Stimulated activated naive B cell treated with anti-CD40 and anti-IgM and Interleukin-4, amounts not matched to agents 10 μg/mL and 1 μg/mL and 100 μg/mL, for 72 hours (primary cell): Measurements from ENCODE around the gene GYS1.
"Not testable (repeated sequence)": the region's sequence is repeated elsewhere in the genome, so short reads cannot be mapped to it uniquely, and the experiment has no call there.

Experiments used
- ATAC-seq, 2 donors: fragments of 150-1000 bp; cut with Tn5 transposase; replicated peaks; 2 replicates each; pipeline ENCODE4 v1.10.0; 2021; ENCODE audit warnings: moderate library complexity in 1 of 2
- DNase-seq: peaks from one replicate; pipeline ENCODE4 v3.0.0; 2021
- H3K27ac Mint-ChIP-seq: one replicate; pipeline ENCODE4 v1.8.0; 2022; ENCODE audit warnings: mild to moderate bottlenecking, mixed read lengths
- H3K27me3 Mint-ChIP-seq, 2 donors: one replicate each; pipeline ENCODE4 v1.8.0; 2022; ENCODE audit warnings: mixed read lengths in 2 of 2
- H3K36me3 Mint-ChIP-seq, 2 donors: one replicate each; pipeline ENCODE4 v1.8.0; 2022; ENCODE audit warnings: mixed read lengths in 2 of 2, mild to moderate bottlenecking in 1 of 2
- H3K4me1 Mint-ChIP-seq, 2 donors: one replicate each; pipeline ENCODE4 v1.8.0; 2022; ENCODE audit warnings: mixed read lengths in 2 of 2, mild to moderate bottlenecking in 1 of 2
- H3K4me3 Mint-ChIP-seq, 2 donors: one replicate each; pipeline ENCODE4 v1.8.0; 2022; ENCODE audit warnings: mild to moderate bottlenecking in 2 of 2, mixed read lengths in 2 of 2, moderate library complexity in 1 of 2
- H3K9me3 Mint-ChIP-seq, 2 donors: one replicate each; pipeline ENCODE4 v1.8.0; 2022; ENCODE audit warnings: mixed read lengths in 2 of 2, mild to moderate bottlenecking in 1 of 2

GYS1 gene

DNA sequence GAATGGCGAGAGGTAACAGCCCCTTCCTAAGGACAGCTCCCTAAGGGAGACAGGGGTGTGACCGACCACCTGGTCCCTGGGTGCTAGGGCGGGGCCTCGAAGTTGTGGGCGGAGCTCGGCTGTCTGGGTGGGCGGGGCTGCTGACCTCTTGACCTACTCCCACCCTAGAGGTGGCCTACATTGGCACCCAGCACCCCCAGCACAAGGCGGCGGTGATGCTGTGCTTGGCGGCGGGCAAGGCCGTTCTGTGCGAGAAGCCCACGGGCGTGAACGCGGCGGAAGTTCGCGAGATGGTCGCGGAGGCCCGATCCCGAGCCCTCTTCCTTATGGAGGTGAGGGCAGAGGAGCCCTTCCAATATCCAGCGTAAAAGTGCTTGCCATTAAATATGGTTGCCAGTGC, 57.2 kb downstream of the GYS1 start:
- Mint-ChIP-seq H3K9me3 (no peaks in the 10 kb centered on the region), H3K4me1 (peaks cover 6 to 18% of the 10 kb centered on the region in 2 donors), H3K36me3 (no peaks in the 10 kb centered on the region), H3K27me3 (peaks cover 11 to 34% of the 10 kb centered on the region in 2 donors), H3K27ac (no peak overlapping the region), H3K4me3 (no peak overlapping the region)
- DNase-seq, result no peak
- no peak for ATAC-seq

- H3K36me3 Mint-ChIP-seq, result no peaks in the 10 kb centered on the region
- ATAC-seq (no peak), DNase-seq (no peak)
- peaks cover 6 to 18% of the 10 kb centered on the region in 2 donors for H3K4me1 Mint-ChIP-seq
- H3K4me3 Mint-ChIP-seq, result peak overlapping the region in 1 of 2 donors; percentile 51
- peaks cover 11 to 34% of the 10 kb centered on the region in 2 donors for H3K27me3 Mint-ChIP-seq
- no peak overlapping the region for H3K27ac Mint-ChIP-seq
- no peaks in the 10 kb centered on the region for H3K9me3 Mint-ChIP-seq
Measured at GRCh38 chr19:48934837-48935236, 58.3 kb downstream of the GYS1 start.

- H3K27ac Mint-ChIP-seq, result peak within 1 kb of the TSS; percentile 47
- peak within 1 kb of the TSS; percentile 83 to 84 for H3K4me3 Mint-ChIP-seq
Measured at GRCh38 chr19:48933382-48933932, 59.7 kb downstream of the GYS1 start, which contains the start of gene DHDH. DHDH (plus strand) TSS chr19:48933699; CDS start chr19:48933722, 23 bp downstream.

GRCh38 chr19:48928164-48929025, 64.7 kb downstream of the GYS1 start:
- ATAC-seq (no peak), DNase-seq (no peak)
- Mint-ChIP-seq H3K36me3 (peaks cover 2% of the 10 kb centered on the region in 2 donors), H3K4me1 (peaks cover 3 to 6% of the 10 kb centered on the region in 2 donors), H3K27me3 (peaks cover 0 to 8% of the 10 kb centered on the region in 2 donors), H3K4me3 (no peak overlapping the region), H3K27ac (no peak overlapping the region), H3K9me3 (no peaks in the 10 kb centered on the region)

More at GRCh38 chr19:48933382-48933932, 59.7 kb downstream of the GYS1 start, which contains the start of gene DHDH:
- Mint-ChIP-seq H3K27me3 (peaks cover 11 to 24% of the 10 kb centered on the region in 2 donors), H3K36me3 (no peaks in the 10 kb centered on the region), H3K4me1 (peaks cover 6 to 18% of the 10 kb centered on the region in 2 donors), H3K9me3 (no peaks in the 10 kb centered on the region)
- DNase-seq (peak; percentile 64), ATAC-seq (peak; percentile 88 to 90)

DNA sequence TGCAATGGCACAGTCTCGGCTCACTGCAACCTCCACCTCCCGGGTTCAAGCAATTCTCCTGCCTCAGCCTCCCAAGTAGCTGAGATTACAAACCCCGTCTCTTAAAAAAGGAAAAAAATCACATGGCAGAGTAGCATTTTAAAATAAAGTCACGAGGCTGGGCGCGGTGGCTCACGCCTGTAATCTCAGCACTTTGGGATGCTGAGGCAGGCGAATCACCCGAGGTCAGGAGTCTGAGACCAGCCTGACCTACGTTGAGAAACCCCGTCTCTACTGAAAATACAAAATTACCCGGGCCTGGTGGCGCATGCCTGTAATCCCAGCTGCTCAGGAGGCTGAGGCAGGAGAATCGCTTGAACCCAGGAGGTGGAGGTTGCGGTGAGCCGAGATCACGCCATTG, 65.4 kb downstream of the GYS1 start:
- H3K4me3 Mint-ChIP-seq, H3K9me3 Mint-ChIP-seq, H3K27me3 Mint-ChIP-seq, H3K27ac Mint-ChIP-seq, DNase-seq, H3K4me1 Mint-ChIP-seq, ATAC-seq, H3K36me3 Mint-ChIP-seq: not testable (repeated sequence)

GRCh38 chr19:48926909-48927308, 66.2 kb downstream of the GYS1 start:
- peaks cover 0 to 4% of the 10 kb centered on the region in 2 donors for H3K27me3 Mint-ChIP-seq
- peaks cover 0 to 3% of the 10 kb centered on the region in 2 donors for H3K4me1 Mint-ChIP-seq
- ATAC-seq (peak in 1 of 2 donors; percentile 33), DNase-seq (no peak)
- no peak overlapping the region for H3K4me3 Mint-ChIP-seq
- H3K27ac Mint-ChIP-seq, result no peak overlapping the region
- peaks cover 9 to 12% of the 10 kb centered on the region in 2 donors for H3K36me3 Mint-ChIP-seq
- H3K9me3 Mint-ChIP-seq, result no peaks in the 10 kb centered on the region

- H3K27me3 Mint-ChIP-seq, H3K4me1 Mint-ChIP-seq, H3K27ac Mint-ChIP-seq, H3K9me3 Mint-ChIP-seq, ATAC-seq, DNase-seq, H3K4me3 Mint-ChIP-seq: not testable (repeated sequence)
- H3K36me3 Mint-ChIP-seq, result peaks cover 13 to 19% of the 10 kb centered on the region in 2 donors
Measured at GRCh38 chr19:48925890-48926289, 67.2 kb downstream of the GYS1 start.

DNA sequence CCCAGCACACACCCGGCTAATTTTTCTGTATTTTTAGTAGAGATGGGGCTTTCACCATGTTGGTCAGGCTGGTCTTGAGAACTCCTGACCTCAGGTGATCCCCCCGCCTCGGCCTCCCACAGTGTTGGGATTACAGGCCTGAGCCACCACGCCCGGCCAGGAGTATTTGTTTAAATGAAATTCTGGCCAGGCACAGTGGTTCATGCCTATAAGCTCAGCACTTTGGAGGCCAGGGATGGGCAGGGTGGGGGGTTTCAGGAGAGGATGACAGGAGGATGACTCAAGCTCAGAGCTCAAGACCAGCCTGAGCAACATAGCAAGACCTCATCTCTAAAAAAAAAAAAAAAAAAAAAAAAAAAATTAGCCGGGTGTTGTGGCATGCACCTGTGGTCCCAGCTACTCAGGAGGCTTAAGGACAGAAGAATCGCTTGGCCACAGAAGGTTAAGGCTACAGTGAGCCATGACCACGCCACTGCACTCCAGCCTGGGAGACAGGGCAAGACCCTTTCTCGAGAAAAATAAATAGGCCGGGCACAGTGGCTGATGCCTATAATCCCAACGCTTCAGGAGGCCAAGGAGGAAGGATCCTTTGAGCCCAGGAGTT, 67.8 kb downstream of the GYS1 start:
- Mint-ChIP-seq H3K9me3 (no peaks in the 10 kb centered on the region), H3K4me3 (no peak overlapping the region), H3K36me3 (peaks cover 13 to 21% of the 10 kb centered on the region in 2 donors), H3K27me3 (no peaks in the 10 kb centered on the region), H3K27ac (no peak overlapping the region), H3K4me1 (peaks cover 0 to 5% of the 10 kb centered on the region in 2 donors)
- DNase-seq, result no peak
- peak in 1 of 2 donors; percentile 16 for ATAC-seq

GRCh38 chr19:48922548-48923490, 70.3 kb downstream of the GYS1 start:
- Mint-ChIP-seq H3K27ac (peak overlapping the region; percentile 7), H3K36me3 (peaks cover 25 to 36% of the 10 kb centered on the region in 2 donors), H3K4me3 (no peak overlapping the region), H3K9me3 (no peaks in the 10 kb centered on the region), H3K27me3 (no peaks in the 10 kb centered on the region), H3K4me1 (peaks cover 4 to 8% of the 10 kb centered on the region in 2 donors)
- DNase-seq, result no peak
- no peak for ATAC-seq

DNA sequence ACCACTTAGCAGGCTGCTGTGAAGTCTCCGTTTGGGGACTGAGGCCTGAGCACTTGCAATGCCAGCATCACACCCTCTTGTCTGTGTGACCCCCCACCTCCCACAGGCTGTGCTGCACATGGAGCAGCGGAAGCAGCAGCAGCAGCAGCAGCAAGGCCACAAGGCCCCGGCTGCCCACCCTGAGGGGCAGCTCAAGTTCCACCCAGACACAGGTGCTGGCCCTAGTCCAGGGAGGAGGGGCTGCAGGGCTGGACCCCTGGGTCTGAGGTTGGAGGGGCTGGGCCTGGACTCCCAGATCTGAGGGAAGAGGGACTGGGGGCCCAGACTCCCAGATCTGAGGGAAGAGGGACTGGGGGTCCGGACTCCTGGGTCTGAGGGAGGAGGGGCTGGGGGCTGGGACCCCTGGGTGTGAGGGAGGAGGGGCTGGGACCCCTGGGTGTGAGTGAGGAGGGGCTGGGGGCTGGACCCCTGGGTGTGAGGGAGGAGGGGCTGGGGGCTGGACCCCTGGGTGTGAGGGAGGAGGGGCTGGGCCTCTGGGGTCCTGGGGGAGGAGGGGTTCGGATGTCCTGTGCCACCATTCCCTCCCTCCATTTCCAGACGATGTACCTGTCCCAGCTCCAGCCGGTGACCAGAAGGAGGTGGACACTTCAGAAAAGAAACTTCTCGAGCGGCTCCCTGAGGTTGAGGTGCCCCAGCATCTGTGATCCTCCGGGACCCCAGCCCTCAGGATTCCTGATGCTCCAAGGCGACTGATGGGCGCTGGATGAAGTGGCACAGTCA, 71.2 kb downstream of the GYS1 start:
- Mint-ChIP-seq H3K9me3 (no peaks in the 10 kb centered on the region), H3K27ac (no peak overlapping the region), H3K4me3 (no peak overlapping the region), H3K4me1 (peaks cover 7 to 9% of the 10 kb centered on the region in 2 donors), H3K27me3 (no peaks in the 10 kb centered on the region), H3K36me3 (peaks cover 26 to 39% of the 10 kb centered on the region in 2 donors)
- DNase-seq (no peak), ATAC-seq (no peak)

- peaks cover 29 to 42% of the 10 kb centered on the region in 2 donors for H3K36me3 Mint-ChIP-seq
- no peak overlapping the region for H3K4me3 Mint-ChIP-seq
- H3K27me3 Mint-ChIP-seq, result no peaks in the 10 kb centered on the region
- no peaks in the 10 kb centered on the region for H3K9me3 Mint-ChIP-seq
- ATAC-seq, result no peak
- DNase-seq, result no peak
- H3K4me1 Mint-ChIP-seq, result peaks cover 7 to 9% of the 10 kb centered on the region in 2 donors
- H3K27ac Mint-ChIP-seq, result no peak overlapping the region
Measured at GRCh38 chr19:48920949-48921348, 72.2 kb downstream of the GYS1 start.

DNA sequence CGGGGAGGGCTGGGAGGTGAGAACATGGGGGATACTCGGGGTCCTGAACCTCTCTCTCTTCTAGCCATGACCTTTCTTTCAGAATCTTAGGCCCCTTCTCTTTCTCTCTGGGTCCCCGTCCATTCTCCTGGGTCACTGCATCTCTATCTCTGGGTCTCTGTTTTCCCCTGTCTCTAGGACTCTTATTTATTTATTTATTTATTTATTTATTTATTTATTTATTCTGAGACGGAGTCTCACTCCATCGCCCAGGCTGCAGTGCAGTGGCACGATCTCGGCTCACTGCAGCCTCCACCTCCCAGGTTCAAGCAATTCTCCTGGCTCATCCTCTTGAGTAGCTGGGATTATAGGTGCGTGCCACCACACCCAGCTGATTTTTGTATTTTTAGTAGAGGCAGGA, 73.8 kb downstream of the GYS1 start:
- not testable (repeated sequence) for H3K4me3 Mint-ChIP-seq, H3K27ac Mint-ChIP-seq, DNase-seq, H3K9me3 Mint-ChIP-seq, ATAC-seq, H3K27me3 Mint-ChIP-seq, H3K4me1 Mint-ChIP-seq
- H3K36me3 Mint-ChIP-seq, result peaks cover 36 to 49% of the 10 kb centered on the region in 2 donors

- H3K4me1 Mint-ChIP-seq, result peaks cover 7 to 9% of the 10 kb centered on the region in 2 donors
- DNase-seq, result no peak
- ATAC-seq, result peak in 1 of 2 donors; percentile 34
- H3K36me3 Mint-ChIP-seq, result peaks cover 39 to 53% of the 10 kb centered on the region in 2 donors
- H3K4me3 Mint-ChIP-seq, result no peak overlapping the region
- no peaks in the 10 kb centered on the region for H3K9me3 Mint-ChIP-seq
- peak overlapping the region; percentile 38 for H3K27ac Mint-ChIP-seq
- H3K27me3 Mint-ChIP-seq, result no peaks in the 10 kb centered on the region
Measured at GRCh38 chr19:48918801-48919247, 74.3 kb downstream of the GYS1 start.
